ENCODE results near the gene DERA. TPM values are rescaled to one million over a fixed set of nuclear protein-coding genes. Genes with fewer than 3 reads are reported as not detected.

DERA gene
- 15.5 and 50.8 TPM in 2 replicates for total RNA-seq

DNA sequence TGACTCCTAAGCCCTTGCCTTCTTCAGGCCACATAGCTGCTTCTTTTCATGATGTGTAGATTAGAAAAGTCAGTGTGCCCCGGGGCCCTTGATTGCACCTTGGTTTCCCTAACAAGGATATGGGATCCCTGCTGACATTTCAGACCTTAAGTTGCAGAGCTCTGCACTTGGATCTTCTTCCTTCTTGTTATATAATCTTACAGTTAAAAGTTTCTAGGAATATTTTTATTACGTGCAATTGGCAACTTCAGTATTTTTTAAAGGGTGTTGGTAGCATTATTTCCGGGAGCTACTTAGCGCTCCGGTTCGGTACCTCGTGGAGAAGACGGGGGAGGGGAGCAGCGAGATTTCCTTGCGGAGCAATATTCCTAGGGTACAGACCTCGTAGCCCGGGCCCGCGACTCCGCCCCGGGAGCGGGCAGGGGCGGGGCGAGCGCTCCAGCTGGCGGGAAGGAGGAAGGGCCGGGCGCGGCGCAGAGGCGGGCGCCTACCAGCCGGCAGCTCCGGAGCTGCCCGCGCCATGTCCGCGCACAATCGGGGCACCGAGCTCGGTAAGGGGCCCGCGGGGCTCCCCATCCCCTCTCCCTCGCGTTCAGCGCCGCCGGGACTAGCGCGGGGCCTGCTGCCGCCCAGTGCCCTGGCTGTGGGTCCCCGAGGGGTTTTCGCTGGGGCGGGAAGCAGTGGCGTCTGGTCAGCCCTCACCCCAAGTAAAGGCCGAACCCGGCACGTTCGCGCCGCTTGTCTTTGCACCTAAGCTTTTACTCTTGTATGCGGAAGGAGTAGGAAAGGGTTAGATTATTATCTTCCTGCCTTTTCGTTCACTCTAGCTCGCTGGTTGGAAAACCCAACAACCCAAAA is at the start of gene DERA:
TSS of gene DERA (plus strand) at position 469 of the 858 bp plus-strand sequence. CDS start at position 521, 52 bp downstream.

DNA sequence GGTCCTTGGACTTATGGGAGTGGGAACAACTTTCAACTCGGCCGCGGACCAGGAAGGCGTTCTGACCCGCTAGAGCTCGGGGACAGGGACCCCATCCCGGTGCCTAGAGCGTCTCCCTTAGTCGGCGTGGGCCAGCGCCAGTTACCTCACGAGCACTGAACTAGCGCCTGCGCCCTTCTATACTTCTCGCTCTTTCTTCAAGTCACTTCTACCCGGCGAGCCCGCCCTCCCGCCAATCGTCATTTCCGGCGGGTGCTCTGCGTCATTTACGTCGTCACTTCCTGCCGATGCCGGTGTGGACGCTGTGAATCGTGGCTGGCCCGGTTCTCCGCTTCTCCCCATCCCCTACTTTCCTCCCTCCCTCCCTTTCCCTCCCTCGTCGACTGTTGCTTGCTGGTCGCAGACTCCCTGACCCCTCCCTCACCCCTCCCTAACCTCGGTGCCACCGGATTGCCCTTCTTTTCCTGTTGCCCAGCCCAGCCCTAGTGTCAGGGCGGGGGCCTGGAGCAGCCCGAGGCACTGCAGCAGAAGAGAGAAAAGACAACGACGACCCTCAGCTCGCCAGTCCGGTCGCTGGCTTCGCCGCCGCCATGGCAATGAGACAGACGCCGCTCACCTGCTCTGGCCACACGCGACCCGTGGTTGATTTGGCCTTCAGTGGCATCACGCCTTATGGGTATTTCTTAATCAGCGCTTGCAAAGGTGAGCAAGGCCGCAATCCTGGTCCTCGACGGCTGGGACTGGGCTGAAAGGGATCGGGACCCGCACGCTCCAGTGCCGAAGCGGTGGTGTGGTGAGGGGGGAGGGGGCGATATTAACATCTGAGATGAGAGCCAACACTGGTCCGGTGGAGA is 28.8 kb upstream of the DERA start, which contains the start of gene STRAP:
TSS of gene STRAP (plus strand) at position 270 of the 854 bp plus-strand sequence. CDS start at position 591, 321 bp downstream.

Other genes with a start within 250 kb of the DERA start
- gene EPS8, start 121.9 kb upstream of the DERA start, total RNA-seq, result 51.9 and 83.0 TPM in 2 replicates
- 70.5 and 109 TPM in 2 replicates for gene STRAP, start 28.9 kb upstream of the DERA start, total RNA-seq